ENCODE measurements around the gene NLRP11.
"Not testable (repeated sequence)": the region's sequence is repeated elsewhere in the genome, so short reads cannot be mapped to it uniquely, and the experiment has no call there.

The NLRP11 gene

GRCh38 chr19:55777528-55777927 is 54.3 kb downstream of the NLRP11 start:
- DNase-seq: no peak

DNA sequence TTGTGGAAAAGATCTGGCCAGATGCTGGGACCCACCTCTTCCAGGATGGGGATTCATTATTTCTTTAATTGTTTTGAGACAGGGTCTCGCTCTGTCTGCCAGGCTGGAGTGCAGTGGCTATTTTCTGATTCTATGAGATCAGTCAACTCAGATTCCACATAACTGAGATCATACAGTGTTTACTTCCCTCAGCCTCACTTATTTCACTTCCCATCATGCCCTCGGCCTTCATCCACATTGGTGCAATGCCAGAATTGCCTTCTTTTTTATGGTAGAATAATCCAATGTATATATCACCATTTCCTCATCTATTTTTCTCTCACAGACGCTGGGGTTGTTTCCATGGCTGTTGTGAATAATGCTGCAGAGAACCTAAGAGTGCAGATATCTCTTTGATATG is 62.2 kb downstream of the NLRP11 start:
- DNase-seq: not testable (repeated sequence)

DNA sequence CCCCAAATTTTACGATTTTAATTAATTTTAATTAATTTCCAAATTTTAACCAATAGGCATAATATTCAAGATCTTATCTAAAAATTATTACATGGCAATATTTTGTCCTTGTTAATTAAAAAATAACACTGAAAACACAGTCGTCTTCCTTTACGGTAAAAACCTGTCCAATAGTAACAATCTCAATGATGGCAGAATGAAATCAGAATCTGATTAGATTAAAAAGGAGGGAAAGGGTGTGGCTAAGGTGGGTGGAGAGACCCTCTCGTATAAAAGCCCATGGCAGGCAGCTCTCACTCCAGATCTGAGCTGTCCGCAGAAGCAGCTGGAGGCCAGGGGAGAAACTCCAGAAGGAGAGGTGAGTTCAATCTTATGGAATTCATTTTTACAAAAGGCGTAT is 63.0 kb downstream of the NLRP11 start, which contains the start of gene RFPL4AL1:
Gene RFPL4AL1, plus strand, starts transcription at position 301 of the 400 bp plus-strand sequence. CDS start 2,687 bp downstream, outside the sequence.
- not testable (repeated sequence) for DNase-seq

DNA sequence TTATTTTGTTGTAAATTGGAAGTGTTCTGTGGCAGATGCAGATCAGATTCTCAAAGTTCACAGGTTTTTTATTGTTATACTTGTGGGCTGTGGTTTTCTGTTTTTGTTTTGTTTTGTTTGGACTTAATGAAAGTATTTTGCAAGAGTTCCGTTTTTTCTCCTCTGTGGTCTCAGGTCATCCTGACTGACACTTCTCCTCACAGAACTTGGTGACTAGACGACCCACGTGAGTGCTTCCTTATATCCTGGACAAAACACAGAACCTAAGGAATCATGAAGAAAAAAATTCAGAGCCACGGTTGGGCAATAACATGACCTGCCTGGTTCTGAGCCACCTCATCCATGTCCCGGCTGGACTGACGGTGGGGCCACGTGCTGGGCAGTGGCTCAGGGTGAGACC is 65.3 kb downstream of the NLRP11 start:
- no peak for DNase-seq

GRCh38 chr19:55758797-55759196 is 73.0 kb downstream of the NLRP11 start, which contains the start of gene RFPL4A:
Gene RFPL4A, plus strand, starts transcription at chr19:55759097. Its CDS starts 2,704 bp downstream, at chr19:55761801.
- not testable (repeated sequence) for DNase-seq

DNA sequence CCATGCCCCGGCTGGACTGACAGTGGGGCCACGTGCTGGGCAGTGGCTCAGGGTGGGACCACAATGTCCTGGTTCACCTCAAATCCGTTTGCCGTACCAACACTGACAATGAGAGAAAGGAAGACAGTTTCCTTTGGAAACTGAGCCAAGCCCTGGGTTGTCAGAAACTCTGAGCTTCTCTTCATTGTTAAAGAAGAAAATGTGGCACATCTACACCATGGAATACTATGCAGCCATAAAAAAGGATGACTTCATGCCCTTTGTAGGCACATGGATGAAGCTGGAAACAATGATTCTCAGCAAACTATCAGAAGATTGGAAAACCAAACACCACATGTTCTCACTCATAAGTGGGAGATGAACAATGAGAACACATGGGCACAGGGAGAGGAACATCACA is 75.0 kb downstream of the NLRP11 start:
- not testable (repeated sequence) for DNase-seq

GRCh38 chr19:55753401-55753800 is 78.4 kb downstream of the NLRP11 start:
- no peak for DNase-seq

DNA sequence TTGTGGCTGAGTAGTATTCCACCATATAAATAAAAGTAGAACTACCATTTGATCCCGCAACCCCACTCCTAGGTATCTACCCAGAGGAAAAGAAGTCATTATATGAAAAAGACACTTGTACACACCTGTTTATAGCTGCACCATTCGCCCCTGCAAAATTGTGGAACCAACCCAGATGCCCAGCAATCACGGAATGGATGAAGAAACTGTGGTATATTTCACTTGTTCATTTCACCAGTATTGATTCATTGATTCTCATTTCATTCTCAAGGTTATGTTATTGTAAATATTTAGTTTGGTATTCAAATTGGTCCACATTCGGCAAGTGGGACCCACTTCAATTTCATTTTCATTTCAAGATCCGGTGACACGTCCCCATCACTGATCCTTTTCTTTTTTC is 81.1 kb downstream of the NLRP11 start:
- DNase-seq: no peak

DNA sequence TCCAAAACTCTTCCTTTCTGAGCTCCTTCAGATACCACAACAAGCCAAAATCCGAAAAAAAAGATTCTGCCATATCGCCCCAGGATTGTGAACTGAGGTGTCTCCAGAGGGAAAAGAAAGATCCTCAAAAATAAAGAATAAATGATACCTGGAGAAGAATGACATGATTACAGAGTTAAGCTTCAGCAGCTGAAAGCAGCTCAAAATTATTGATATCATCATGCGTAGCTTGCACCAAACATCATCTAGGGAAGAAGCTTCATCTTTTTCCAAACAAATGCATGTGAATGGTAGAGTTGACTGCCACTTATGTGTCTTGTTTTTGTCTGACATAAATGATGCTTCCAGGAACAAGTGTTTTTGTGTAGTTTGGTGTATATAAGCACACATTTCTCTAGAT is 93.5 kb downstream of the NLRP11 start, which contains the start of gene NLRP9:
Gene NLRP9, minus strand, starts transcription at position 101 of the 400 bp plus-strand sequence. Its CDS starts 28 bp downstream, at position 73.
- DNase-seq: no peak
